ENCODE results near the gene GDPD5. TPM values are rescaled to one million over a fixed set of nuclear protein-coding genes. Genes with fewer than 3 reads are reported as not detected.

The GDPD5 gene
- total and polyA plus RNA-seq, 9 of the 15 experiments (the other 6 are each of a cell fraction or from before 2014, with no cell fraction given): 0.32 to 27.3 (median 8.0) TPM

DNA sequence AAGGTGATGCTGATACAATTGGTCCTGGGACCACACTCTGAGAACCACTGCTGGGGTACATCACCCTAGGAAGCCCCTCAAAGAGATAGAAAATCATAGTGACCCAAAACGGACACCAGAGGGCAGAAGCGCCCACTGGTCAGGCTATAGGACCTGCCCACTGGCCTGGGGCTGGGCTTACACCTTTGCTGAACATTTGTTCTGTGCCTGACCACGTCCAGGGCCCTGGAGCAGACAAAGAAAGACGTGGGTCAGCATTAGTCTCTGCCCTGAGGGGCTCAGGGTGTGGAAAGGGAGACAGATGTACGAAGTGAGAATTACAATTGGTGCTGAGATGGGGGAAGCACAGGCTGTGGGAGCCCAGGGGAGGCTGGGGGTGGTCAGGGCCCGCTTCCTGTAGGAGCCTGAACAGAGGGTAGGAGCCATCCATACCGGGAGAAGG is 21.9 kb upstream of the GDPD5 start (continued):
- TF ChIP-seq, protein P1, sequence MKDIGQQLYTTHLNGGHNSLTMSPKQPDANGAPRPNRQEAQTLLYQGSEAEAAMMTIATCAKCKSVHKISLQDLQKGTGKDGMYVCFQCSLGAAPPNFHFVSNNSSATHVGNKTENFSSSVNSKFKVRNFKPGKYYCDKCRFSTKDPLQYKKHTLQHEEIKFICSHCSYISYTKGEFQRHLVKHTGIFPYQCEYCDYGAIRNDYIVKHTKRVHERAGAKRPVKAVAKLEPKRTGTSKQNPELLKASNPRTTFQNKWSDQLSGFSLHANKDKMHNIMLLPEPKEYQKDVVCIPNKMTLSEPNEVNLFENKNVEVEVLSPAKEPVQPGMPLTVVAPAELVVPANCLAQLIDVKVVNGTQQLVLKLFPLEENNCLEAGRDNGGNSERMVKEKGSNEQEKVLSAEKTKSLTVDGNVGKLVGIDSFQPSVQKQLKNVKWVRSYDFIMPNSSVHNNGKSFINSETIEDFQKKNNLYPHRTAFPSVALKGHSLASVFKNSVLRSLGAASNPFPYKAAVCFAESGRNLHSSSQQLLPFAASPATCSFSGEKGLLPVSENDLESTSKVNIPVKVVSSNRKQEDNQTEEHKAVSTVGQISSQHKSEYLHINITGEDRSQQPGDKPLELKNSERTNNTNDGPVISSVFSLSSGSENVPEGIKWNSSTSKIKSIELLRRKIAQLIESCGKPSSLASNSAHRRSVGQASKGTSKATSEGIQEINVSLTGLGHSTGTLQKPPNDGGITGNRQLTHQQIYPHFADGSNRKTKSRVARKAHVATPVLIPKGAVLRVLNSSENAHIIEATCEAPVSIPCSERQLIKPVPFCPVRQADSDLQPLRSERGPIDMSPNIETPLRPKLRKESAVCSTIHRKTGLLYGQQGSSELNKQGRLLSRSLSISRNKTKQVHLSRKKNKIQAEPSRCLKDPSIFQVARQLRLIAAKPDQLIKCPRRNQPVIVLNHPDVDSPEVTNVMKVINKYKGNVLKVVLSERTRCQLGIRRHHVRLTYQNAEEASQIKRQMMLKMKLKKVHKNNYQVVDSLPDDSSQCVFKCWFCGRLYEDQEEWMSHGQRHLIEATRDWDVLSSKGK (CRISPR knock-in tag; IDR thresholded peaks at IDR 0.05): no peak
- TF ChIP-seq, protein P2, sequence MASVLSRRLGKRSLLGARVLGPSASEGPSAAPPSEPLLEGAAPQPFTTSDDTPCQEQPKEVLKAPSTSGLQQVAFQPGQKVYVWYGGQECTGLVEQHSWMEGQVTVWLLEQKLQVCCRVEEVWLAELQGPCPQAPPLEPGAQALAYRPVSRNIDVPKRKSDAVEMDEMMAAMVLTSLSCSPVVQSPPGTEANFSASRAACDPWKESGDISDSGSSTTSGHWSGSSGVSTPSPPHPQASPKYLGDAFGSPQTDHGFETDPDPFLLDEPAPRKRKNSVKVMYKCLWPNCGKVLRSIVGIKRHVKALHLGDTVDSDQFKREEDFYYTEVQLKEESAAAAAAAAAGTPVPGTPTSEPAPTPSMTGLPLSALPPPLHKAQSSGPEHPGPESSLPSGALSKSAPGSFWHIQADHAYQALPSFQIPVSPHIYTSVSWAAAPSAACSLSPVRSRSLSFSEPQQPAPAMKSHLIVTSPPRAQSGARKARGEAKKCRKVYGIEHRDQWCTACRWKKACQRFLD (CRISPR knock-in tag; IDR thresholded peaks at IDR 0.05): no peak
- TF ChIP-seq CBX5 (IDR thresholded peaks at IDR 0.05; ENCODE audit: borderline replicate concordance, low read depth) (no peak), SOX6 (IDR thresholded peaks at IDR 0.05) (no peak), RNF2 (IDR thresholded peaks at IDR 0.05) (no peak), KLF16 (IDR thresholded peaks at IDR 0.05) (no peak), SIX5 (IDR thresholded peaks at IDR 0.05; ENCODE audit: borderline replicate concordance in 1 of 2, insufficient read depth in 1 of 2, low read depth in 1 of 2, low read length in 2 of 2) (no peak), TFAM (CRISPR knock-in tag; conservative IDR thresholded peaks at IDR 0.05) (no peak), NR2C1 (IDR thresholded peaks at IDR 0.05) (no peak), NR2C1 (tag; IDR thresholded peaks at IDR 0.05) (no peak), IFI16 (CRISPR knock-in tag; IDR thresholded peaks at IDR 0.05) (no peak), RB1 (IDR thresholded peaks at IDR 0.05; ENCODE audit: low read depth) (peak; percentile 41; the same call in 1 of the 2 replicates), BACH1 (tag; IDR thresholded peaks at IDR 0.05) (no peak), PHF8 (IDR thresholded peaks at IDR 0.05; ENCODE audit: borderline replicate concordance, low read length) (no peak), BDP1 (IDR thresholded peaks at IDR 0.05; ENCODE audit: insufficient read depth, insufficient read length) (no peak), ZNF436 (CRISPR knock-in tag; IDR thresholded peaks at IDR 0.05) (no peak), SREBF1 (IDR thresholded peaks at IDR 0.05; ENCODE audit: borderline replicate concordance, low read depth, low read length) (no peak), FOXA3 (CRISPR knock-in tag; conservative IDR thresholded peaks at IDR 0.05 in 1 of 2, IDR thresholded peaks at IDR 0.05 in 1 of 2) (no peak), ILK (tag; IDR thresholded peaks at IDR 0.05; ENCODE audit: borderline replicate concordance, low read depth) (no peak), TSC22D4 (tag; IDR thresholded peaks at IDR 0.05) (no peak), HNRNPLL (IDR thresholded peaks at IDR 0.05; ENCODE audit: low read depth, low read length, poor library complexity, severe bottlenecking) (no peak), ZNF583 (CRISPR knock-in tag; IDR thresholded peaks at IDR 0.05) (no peak), FUS (optimal IDR thresholded peaks at IDR 0.05; ENCODE audit: low read depth, low read length) (no peak), BRF1 (IDR thresholded peaks at IDR 0.05; ENCODE audit: borderline replicate concordance, extremely low read depth, insufficient read length) (no peak)
- TF ChIP-seq, protein P3, sequence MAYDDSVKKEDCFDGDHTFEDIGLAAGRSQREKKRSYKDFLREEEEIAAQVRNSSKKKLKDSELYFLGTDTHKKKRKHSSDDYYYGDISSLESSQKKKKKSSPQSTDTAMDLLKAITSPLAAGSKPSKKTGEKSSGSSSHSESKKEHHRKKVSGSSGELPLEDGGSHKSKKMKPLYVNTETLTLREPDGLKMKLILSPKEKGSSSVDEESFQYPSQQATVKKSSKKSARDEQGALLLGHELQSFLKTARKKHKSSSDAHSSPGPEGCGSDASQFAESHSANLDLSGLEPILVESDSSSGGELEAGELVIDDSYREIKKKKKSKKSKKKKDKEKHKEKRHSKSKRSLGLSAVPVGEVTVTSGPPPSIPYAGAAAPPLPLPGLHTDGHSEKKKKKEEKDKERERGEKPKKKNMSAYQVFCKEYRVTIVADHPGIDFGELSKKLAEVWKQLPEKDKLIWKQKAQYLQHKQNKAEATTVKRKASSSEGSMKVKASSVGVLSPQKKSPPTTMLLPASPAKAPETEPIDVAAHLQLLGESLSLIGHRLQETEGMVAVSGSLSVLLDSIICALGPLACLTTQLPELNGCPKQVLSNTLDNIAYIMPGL (CRISPR knock-in tag; IDR thresholded peaks at IDR 0.05): peak; percentile 34; the same call in 1 of the 2 replicates
